GM20000 (cell line): Measurements from ENCODE around the gene KDM3B.

ENCODE experiments used
- DNase-seq: peaks from one replicate; pipeline ENCODE4 v3.0.0; 2012; ENCODE audit warnings: low spot score
- CTCF ChIP-seq: IDR thresholded peaks from 2 replicates; pipeline ENCODE4 v1.5.1; 2012; ENCODE audit warnings: mild to moderate bottlenecking, control low read depth; ENCODE audit errors: extremely low read depth, missing control alignments

Gene KDM3B

GRCh38 chr5:138339091-138339456 lies 13.4 kb upstream of the KDM3B start:
- TF ChIP-seq CTCF, result no peak

GRCh38 chr5:138339464-138339863 lies 13.0 kb upstream of the KDM3B start:
- TF ChIP-seq CTCF, result no peak
- DNase-seq, result no peak

More at GRCh38 chr5:138339091-138339456, 13.4 kb upstream of the KDM3B start:
- DNase-seq, result no peak

GRCh38 chr5:138340008-138340407 lies 12.5 kb upstream of the KDM3B start:
- DNase-seq, result no peak
- no peak for TF ChIP-seq CTCF

GRCh38 chr5:138344887-138345622 lies 7.4 kb upstream of the KDM3B start:
- no peak for DNase-seq
- no peak for TF ChIP-seq CTCF

- no peak for DNase-seq
- no peak for TF ChIP-seq CTCF
These were observed 5.6 kb upstream of the KDM3B start for GRCh38 chr5:138346889-138347288.

GRCh38 chr5:138349852-138350562 lies 2.5 kb upstream of the KDM3B start:
- no peak for TF ChIP-seq CTCF
- no peak for DNase-seq

GRCh38 chr5:138350563-138350890 lies 2.0 kb upstream of the KDM3B start:
- no peak for DNase-seq
- TF ChIP-seq CTCF, result no peak
